Mesendoderm (in vitro differentiated cells): ENCODE data around the gene ATP5F1E.

Experiments used
- DNase-seq: peaks from one replicate; pipeline ENCODE4 v3.0.0; 2013
- H2AK5ac ChIP-seq: 2 replicates; pipeline ENCODE4 v1.6.1; 2013; ENCODE audit warnings: low read length, inconsistent platforms
- H2BK120ac ChIP-seq: 2 replicates; pipeline ENCODE4 v1.6.1; 2013; ENCODE audit warnings: low read depth, mild to moderate bottlenecking, low read length, moderate library complexity, mixed read lengths
- H2BK15ac ChIP-seq: replicated peaks from 2 replicates; pipeline ENCODE4 v1.6.1; 2013; ENCODE audit warnings: low read depth, mild to moderate bottlenecking, moderate library complexity
- H2BK5ac ChIP-seq: 2 replicates; pipeline ENCODE4 v1.6.1; 2013; ENCODE audit warnings: low read length, inconsistent platforms
- H3K18ac ChIP-seq: 2 replicates; pipeline ENCODE4 v1.6.1; 2013; ENCODE audit warnings: mild to moderate bottlenecking, low read length, mixed read lengths
- H3K23ac ChIP-seq: one replicate; pipeline ENCODE4 v1.6.1; 2013; ENCODE audit warnings: low read length
- H3K27ac ChIP-seq: 2 replicates; pipeline ENCODE4 v1.5.1; 2013; ENCODE audit warnings: low read depth, mild to moderate bottlenecking, inconsistent platforms, low read length, moderate library complexity
- H3K27me3 ChIP-seq: 2 replicates; pipeline ENCODE4 v1.6.1; 2013; ENCODE audit warnings: low read length, control low read depth, mild to moderate bottlenecking, inconsistent platforms; ENCODE audit not compliant: insufficient read depth, poor library complexity
- H3K36me3 ChIP-seq: 2 replicates; pipeline ENCODE4 v1.6.1; 2013; ENCODE audit warnings: low read length, inconsistent platforms; ENCODE audit not compliant: control insufficient read depth, insufficient read depth
- H3K4ac ChIP-seq: one replicate; pipeline ENCODE4 v1.6.1; 2013; ENCODE audit warnings: low read depth, mild to moderate bottlenecking, low read length, moderate library complexity
- H3K4me1 ChIP-seq: 2 replicates; pipeline ENCODE4 v1.6.1; 2013; ENCODE audit warnings: low read depth, low read length, inconsistent platforms; ENCODE audit not compliant: control insufficient read depth
- H3K4me2 ChIP-seq: 2 replicates; pipeline ENCODE4 v1.6.1; 2013; ENCODE audit warnings: low read length
- H3K4me3 ChIP-seq: 2 replicates; pipeline ENCODE4 v1.5.1; 2013; ENCODE audit warnings: mild to moderate bottlenecking, low read length
- H3K56ac ChIP-seq: one replicate; pipeline ENCODE4 v1.6.1; 2013; ENCODE audit warnings: low read length
- H3K79me1 ChIP-seq: 2 replicates; pipeline ENCODE4 v1.6.1; 2013; ENCODE audit warnings: low read length, inconsistent platforms
- H3K79me2 ChIP-seq: 2 replicates; pipeline ENCODE4 v1.6.1; 2013; ENCODE audit warnings: mild to moderate bottlenecking, low read length; ENCODE audit not compliant: control insufficient read depth, insufficient read depth
- H3K9ac ChIP-seq: 2 replicates; pipeline ENCODE4 v1.6.1; 2013; ENCODE audit warnings: low read length, inconsistent platforms
- H4K5ac ChIP-seq: one replicate; pipeline ENCODE4 v1.6.1; 2013; ENCODE audit warnings: low read length
- H4K8ac ChIP-seq: one replicate; pipeline ENCODE4 v1.6.1; 2013; ENCODE audit warnings: low read depth, mild to moderate bottlenecking, control low read depth, low read length, moderate library complexity
- WGBS: extraction: QIAGEN DNeasy Blood & Tissue Kit; methylation state at CpG from one replicate; pipeline ENCODE4 v1.1.7; 2013; ENCODE audit warnings: low lambda C conversion rate, missing lambda C conversion rate; ENCODE audit not compliant: insufficient coverage; ENCODE audit errors: extremely low coverage; 5-methylcytosine and 5-hydroxymethylcytosine counted together

Gene ATP5F1E

DNA sequence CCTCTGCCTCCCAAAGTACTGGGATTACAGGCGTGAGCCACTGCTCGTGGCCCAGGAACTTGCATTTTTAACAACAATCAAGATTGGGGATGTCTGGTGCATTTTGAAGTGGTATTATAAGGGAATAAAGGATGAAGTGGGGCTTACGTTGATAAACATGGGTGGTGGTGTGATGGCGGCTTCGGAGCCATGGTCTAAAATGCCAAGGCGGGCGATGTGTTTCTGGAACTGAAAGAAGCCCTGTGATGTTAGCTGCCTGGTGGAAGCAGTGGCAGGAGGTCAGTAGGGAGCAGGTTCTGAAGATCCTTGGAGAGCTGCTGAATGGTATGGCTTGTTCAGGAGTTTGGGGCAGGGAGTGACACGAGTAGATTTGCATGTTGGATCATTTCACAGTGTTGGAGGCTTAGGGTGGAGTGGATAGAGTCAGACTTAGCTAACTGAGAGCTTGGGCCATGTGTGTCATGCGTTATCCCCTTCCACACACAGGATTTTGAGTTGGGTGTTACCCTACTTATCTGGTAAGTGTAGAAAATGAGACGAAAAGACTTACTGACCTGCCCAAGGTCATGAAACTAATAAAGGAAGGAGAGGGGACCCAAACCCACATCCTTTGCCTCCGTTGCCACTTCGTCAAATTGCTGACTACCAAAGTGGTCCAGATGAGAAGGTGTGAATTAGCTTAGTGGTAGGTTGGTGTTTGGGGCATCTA lies 49.6 kb downstream of the ATP5F1E start:
- Histone ChIP-seq H3K79me1 (peaks cover 26% of the 10 kb centered on the region), H2BK120ac (no peak overlapping the region), H2BK5ac (no peak overlapping the region), H4K8ac (no peak overlapping the region), H3K4ac (no peak overlapping the region), H2AK5ac (no peak overlapping the region), H3K27ac (no peak overlapping the region), H3K56ac (peak overlapping the region; percentile 42), H3K4me3 (no peak overlapping the region), H3K79me2 (peaks cover 33% of the 10 kb centered on the region), H3K23ac (no peak overlapping the region), H3K36me3 (no peaks in the 10 kb centered on the region), H3K27me3 (no peaks in the 10 kb centered on the region), H4K5ac (no peak overlapping the region), H2BK15ac (no peak overlapping the region), H3K4me1 (peaks cover 13% of the 10 kb centered on the region), H3K9ac (peak overlapping the region; percentile 32), H3K18ac (no peak overlapping the region), H3K4me2 (peak overlapping the region; percentile 20)
- no CpG with 5 or more reads among the region's 12 CpGs for WGBS
- DNase-seq = no peak

DNA sequence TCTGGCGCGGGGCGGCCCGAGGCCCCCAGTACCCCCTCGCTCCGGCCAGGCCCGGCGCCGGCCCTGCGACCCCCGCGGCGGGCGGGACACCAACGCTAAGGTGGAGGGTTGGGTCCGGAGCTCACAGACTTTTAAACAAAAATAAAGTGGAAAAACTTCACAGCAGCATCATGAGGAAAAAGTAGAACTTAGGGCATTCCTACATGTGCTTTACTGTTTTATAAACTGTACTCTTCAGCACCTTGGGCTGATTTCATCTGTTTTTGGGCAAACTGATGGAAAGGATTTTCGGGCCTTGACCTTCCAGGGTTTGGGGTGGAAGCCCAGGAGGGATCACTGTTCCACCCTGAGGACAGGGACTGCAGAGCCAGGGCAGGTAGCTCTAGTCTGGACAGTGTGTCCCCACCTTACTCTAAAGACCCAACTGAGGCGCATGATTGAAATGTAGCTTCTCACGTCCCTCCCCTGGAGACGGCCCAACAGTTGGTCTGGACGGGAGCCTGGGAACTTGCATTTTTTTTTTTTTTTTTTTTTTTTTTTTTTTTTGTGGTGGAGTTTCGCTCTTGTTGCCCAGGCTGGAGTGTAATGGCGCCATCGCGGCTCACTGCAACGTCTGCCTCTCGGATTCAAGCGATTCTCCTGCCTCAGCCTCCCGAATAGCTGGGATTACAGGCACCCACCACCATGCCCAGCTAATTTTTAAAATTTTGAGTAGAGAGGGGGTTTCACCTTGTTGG lies 50.3 kb downstream of the ATP5F1E start:
- peak overlapping the region; percentile 91 for H3K9ac ChIP-seq
- H3K4me1 ChIP-seq = peaks cover 13% of the 10 kb centered on the region
- H3K27me3 ChIP-seq = no peaks in the 10 kb centered on the region
- no CpG with 5 or more reads among the region's 29 CpGs for WGBS
- H3K4me2 ChIP-seq = peak overlapping the region; percentile 62
- H3K27ac ChIP-seq = no peak overlapping the region
- H3K36me3 ChIP-seq = no peaks in the 10 kb centered on the region
- H2BK15ac ChIP-seq = no peak overlapping the region
- peak overlapping the region; percentile 99 for H3K18ac ChIP-seq
- H4K8ac ChIP-seq = peak overlapping the region; percentile 29
- peak overlapping the region; percentile 95 for H3K56ac ChIP-seq
- peak overlapping the region; percentile 15 for H3K23ac ChIP-seq
- peaks cover 33% of the 10 kb centered on the region for H3K79me2 ChIP-seq
- DNase-seq = peak; percentile 61
- H2BK120ac ChIP-seq = peak overlapping the region; percentile 85
- no peak overlapping the region for H2BK5ac ChIP-seq
- H3K79me1 ChIP-seq = peaks cover 26% of the 10 kb centered on the region
- peak overlapping the region; percentile 61 for H3K4me3 ChIP-seq
- peak overlapping the region; percentile 97 for H3K4ac ChIP-seq
- H4K5ac ChIP-seq = no peak overlapping the region
- peak overlapping the region; percentile 58 for H2AK5ac ChIP-seq

DNA sequence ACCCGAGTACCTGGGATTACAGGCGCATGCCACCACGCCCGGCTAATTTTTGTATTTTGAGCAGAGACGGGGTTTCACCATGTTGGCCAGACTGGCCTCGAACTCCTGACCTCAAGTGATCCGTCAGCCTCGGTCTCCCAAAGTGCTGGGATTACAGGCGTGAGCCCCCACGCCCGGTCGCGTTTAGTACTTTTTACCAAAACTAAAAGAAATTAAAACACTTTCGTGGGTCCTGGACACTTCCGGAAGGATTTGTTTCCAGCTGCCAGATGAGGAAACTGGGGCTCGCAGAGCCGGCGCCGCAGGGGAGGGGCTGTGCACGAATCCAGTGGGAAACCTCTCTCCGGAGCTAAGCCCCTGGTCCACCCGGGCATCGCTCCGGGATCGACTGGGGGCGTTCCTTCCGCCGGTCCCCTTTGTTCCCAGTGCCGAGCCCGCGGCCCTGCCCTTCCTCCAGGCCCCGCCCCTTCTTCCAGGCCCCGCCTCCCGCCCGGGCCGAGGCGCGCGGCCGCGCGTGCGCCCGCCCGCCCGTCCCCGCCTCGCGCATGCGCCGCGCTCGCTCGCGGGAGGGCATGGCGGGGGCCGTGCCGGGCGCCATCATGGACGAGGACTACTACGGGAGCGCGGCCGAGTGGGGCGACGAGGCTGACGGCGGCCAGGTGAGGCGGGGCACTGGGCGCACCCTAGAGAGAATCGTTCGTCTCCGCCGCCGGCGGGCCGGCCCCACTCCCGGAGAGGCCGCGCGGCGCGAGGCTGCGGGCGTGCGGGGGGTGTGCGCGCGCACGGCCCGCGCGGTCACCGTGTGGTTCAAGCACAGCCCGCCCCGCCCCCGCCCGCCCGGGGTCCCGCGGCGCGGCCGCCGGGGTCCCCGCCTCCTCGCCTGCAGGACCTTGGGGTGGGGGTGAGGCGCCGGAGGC lies 51.2 kb downstream of the ATP5F1E start, which contains the start of gene NELFCD:
Gene NELFCD (plus strand): TSS at position 546 of the 917 bp plus-strand sequence. CDS start 54 bp downstream, at position 600.
- H3K23ac ChIP-seq = peak within 1 kb of the TSS; percentile 15
- H4K5ac ChIP-seq = no peak within 1 kb of the TSS
- H2BK15ac ChIP-seq = no peak within 1 kb of the TSS
- H3K4me3 ChIP-seq = peak within 1 kb of the TSS; percentile 62
- H3K18ac ChIP-seq = peak within 1 kb of the TSS; percentile 99
- peak within 1 kb of the TSS; percentile 58 for H2AK5ac ChIP-seq
- no CpG with 5 or more reads among the region's 109 CpGs for WGBS
- peak within 1 kb of the TSS; percentile 82 for H2BK5ac ChIP-seq
- peaks cover 26% of the 10 kb centered on the region for H3K79me1 ChIP-seq
- peaks cover 33% of the 10 kb centered on the region for H3K79me2 ChIP-seq
- H2BK120ac ChIP-seq = peak within 1 kb of the TSS; percentile 85
- H3K4me2 ChIP-seq = peak within 1 kb of the TSS; percentile 62
- no peaks in the 10 kb centered on the region for H3K36me3 ChIP-seq
- peaks cover 13% of the 10 kb centered on the region for H3K4me1 ChIP-seq
- peak; percentile 91 for DNase-seq
- H4K8ac ChIP-seq = peak within 1 kb of the TSS; percentile 29
- H3K4ac ChIP-seq = peak within 1 kb of the TSS; percentile 97
- H3K27me3 ChIP-seq = no peaks in the 10 kb centered on the region
- peak within 1 kb of the TSS; percentile 91 for H3K9ac ChIP-seq
- peak within 1 kb of the TSS; percentile 71 for H3K27ac ChIP-seq
- peak within 1 kb of the TSS; percentile 95 for H3K56ac ChIP-seq

DNA sequence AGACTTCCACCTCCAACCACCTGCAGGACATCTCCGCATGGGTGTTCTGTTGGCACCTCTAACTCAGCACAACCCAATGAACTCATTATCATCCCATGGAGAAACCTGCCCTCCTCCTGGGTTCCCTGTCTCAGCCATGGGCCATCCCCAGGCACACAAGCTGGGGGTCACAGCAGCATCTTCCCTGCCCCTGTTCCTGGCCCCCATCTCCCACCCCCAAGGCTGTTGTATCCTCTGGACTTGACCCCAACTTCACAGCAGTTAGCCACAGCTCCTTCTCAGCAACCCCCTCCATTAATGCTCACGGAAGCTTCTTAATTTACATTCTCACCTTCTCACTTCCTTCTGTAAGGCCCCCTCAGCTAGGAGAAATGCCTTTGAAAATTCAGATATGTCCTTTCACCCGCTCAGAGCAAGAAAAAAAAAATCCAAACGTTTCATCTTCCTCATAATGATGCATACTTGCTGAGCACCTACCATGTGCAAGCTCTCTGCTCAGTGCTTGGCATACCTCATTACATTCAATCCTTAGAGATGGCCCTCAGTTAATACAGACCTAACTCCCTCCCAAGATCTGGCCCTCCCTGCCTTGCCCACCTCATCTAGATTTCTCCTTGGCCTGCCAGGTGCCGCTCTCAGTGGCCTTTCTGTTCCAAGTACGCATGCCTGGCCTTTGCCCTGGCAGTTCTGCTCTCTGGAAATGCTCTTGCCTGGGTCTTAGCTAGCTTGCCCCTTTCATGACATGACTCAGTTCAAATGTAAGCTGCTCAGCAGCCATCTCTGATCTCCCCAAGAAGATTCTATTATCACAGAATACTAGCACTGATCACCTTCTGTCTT lies 53.6 kb downstream of the ATP5F1E start:
- Histone ChIP-seq H3K79me1 (peaks cover 7% of the 10 kb centered on the region), H4K8ac (no peak overlapping the region), H3K56ac (peak overlapping the region; percentile 57), H3K9ac (no peak overlapping the region), H2AK5ac (no peak overlapping the region), H2BK5ac (no peak overlapping the region), H3K79me2 (peaks cover 13% of the 10 kb centered on the region), H3K4me3 (no peak overlapping the region), H3K4me1 (peaks cover 8% of the 10 kb centered on the region), H3K23ac (no peak overlapping the region), H3K18ac (no peak overlapping the region), H3K36me3 (no peaks in the 10 kb centered on the region), H3K4ac (no peak overlapping the region), H3K27me3 (no peaks in the 10 kb centered on the region), H3K4me2 (no peak overlapping the region), H2BK15ac (no peak overlapping the region), H2BK120ac (no peak overlapping the region), H4K5ac (no peak overlapping the region), H3K27ac (no peak overlapping the region)
- no peak for DNase-seq
- no CpG with 5 or more reads among the region's 6 CpGs for WGBS
